Right atrium auricular region (tissue), 2 donors: ENCODE data around the gene TINCR. TPM values are rescaled to one million over a fixed set of nuclear protein-coding genes. Genes with fewer than 3 reads are reported as not detected.

ENCODE experiments used
- DNase-seq: peaks from one replicate; pipeline ENCODE4 v3.0.0-alpha.2; 2019; ENCODE audit warnings: low spot score
- H3K27ac ChIP-seq, 2 donors: fragments of 200-600 bp; sonication (generic); 1 replicate in 1 of 2; 2 replicates in 1 of 2; pipeline ENCODE4 v1.5.1; 2016 to 2019
- H3K27me3 ChIP-seq, 2 donors: fragments of 200-600 bp; sonication (generic); one replicate each; pipeline versions ENCODE4 v1.5.1 to v1.6.0; 2017 to 2019
- H3K36me3 ChIP-seq: fragments of 200-600 bp; sonication (generic); one replicate; pipeline ENCODE4 v1.5.1; 2016
- H3K4me1 ChIP-seq, 2 donors: fragments of 200-600 bp; sonication (generic); one replicate each; pipeline versions ENCODE4 v1.5.1 to v1.6.0; 2017 to 2019
- H3K4me3 ChIP-seq, 2 donors: fragments of 200-600 bp; sonication (generic); 1 replicate in 1 of 2; 2 replicates in 1 of 2; pipeline ENCODE4 v1.5.1; 2017 to 2019; ENCODE audit warnings: mild to moderate bottlenecking in 1 of 2, moderate library complexity in 1 of 2
- H3K9me3 ChIP-seq, 2 donors: fragments of 200-600 bp; sonication (generic); one replicate each; pipeline ENCODE4 v1.5.1; 2019
- total RNA-seq, 2 donors: library from RNA; depleted of rRNA; stranded (reverse); fragments of >200 nt; gene quantifications; one replicate each; pipeline ENCODE4 v1.1.0, GENCODE V29; 2016
- TF ChIP-seq, protein P1 (sequence below), 2 donors: fragments of 200-600 bp; sonication (generic); IDR thresholded peaks; one replicate each; pipeline ENCODE4 v1.5.1; 2019; ENCODE audit warnings: antibody characterized with exemption in 2 of 2

The TINCR gene
- total RNA-seq, 2 donors from 2014 or later: 0.59 TPM; not detected in 1

DNA sequence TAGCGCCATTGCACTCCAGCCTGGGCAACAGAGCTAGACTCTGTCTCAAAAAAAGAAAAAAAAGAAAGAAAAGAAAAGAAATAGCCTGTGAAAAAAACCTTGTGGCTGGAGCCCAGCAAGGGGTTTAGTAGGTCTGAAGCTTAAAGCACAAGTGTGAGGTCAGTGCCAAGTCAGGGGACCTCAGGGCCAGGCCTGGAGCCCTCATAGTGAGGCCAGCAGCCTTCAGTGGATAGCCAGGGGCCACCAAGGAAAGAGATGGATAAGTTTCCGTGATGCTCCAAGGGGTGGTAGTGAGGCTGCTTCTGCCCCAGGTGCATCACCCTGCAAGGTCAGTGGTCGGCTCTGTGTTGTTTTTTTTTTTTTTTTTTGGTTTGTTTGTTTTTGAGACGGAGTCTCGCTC lies 12.9 kb downstream of the TINCR start:
- Histone ChIP-seq H3K36me3 (no peaks in the 10 kb centered on the region), H3K27me3 (no peaks in the 10 kb centered on the region), H3K4me3 (no peak overlapping the region), H3K27ac (no peak overlapping the region), H3K9me3 (no peaks in the 10 kb centered on the region), H3K4me1 (no peaks in the 10 kb centered on the region)
- TF ChIP-seq, protein P1, sequence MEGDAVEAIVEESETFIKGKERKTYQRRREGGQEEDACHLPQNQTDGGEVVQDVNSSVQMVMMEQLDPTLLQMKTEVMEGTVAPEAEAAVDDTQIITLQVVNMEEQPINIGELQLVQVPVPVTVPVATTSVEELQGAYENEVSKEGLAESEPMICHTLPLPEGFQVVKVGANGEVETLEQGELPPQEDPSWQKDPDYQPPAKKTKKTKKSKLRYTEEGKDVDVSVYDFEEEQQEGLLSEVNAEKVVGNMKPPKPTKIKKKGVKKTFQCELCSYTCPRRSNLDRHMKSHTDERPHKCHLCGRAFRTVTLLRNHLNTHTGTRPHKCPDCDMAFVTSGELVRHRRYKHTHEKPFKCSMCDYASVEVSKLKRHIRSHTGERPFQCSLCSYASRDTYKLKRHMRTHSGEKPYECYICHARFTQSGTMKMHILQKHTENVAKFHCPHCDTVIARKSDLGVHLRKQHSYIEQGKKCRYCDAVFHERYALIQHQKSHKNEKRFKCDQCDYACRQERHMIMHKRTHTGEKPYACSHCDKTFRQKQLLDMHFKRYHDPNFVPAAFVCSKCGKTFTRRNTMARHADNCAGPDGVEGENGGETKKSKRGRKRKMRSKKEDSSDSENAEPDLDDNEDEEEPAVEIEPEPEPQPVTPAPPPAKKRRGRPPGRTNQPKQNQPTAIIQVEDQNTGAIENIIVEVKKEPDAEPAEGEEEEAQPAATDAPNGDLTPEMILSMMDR (IDR thresholded peaks at IDR 0.05): no peak
- DNase-seq: no peak

DNA sequence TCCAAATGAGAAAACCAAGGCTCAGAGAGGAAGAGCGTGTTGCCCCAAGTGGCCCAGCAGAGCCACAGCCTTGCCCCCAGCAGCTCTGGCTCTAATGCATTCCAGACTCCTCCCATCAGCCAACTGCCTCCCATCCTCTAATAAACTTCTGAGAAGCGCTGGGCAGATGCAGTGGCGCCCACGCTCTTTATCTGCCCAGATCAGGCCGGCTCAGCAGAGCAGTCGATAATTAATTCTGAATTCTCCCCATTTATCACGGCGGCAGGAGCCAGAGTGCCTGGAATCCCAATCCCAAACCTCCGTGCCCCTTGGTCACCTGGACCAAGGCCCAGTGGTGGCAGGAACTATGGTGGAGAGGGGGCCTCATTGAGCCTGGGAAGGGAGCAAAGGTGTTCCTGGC lies 13.9 kb downstream of the TINCR start:
- Histone ChIP-seq H3K9me3 (no peaks in the 10 kb centered on the region), H3K36me3 (no peaks in the 10 kb centered on the region), H3K4me3 (no peak overlapping the region), H3K4me1 (no peaks in the 10 kb centered on the region), H3K27ac (no peak overlapping the region), H3K27me3 (no peaks in the 10 kb centered on the region)
- no peak for DNase-seq
- TF ChIP-seq, protein P1 (IDR thresholded peaks at IDR 0.05): no peak

DNA sequence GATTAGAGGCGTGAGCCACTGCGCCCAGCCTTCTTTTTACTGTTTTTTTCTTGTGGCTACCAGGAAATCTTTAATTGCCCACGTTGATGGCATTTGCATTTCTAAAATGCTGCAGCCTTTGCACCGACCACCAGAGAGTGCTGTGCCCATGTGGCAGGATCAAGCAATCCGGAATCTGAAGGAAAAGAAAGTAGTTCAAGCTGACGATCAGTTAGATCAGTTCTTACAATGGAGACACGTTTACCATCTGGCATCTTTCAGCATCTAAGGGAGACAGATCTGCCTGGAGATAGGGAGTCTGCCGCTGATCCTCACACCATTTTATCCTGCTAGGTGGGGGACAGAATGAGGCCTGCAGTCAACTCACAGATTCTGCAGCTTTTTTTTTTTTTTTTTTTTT lies 19.9 kb downstream of the TINCR start:
- DNase-seq: no peak
- Histone ChIP-seq H3K27ac (no peak overlapping the region), H3K27me3 (no peaks in the 10 kb centered on the region), H3K4me3 (no peak overlapping the region), H3K4me1 (no peaks in the 10 kb centered on the region), H3K36me3 (no peaks in the 10 kb centered on the region), H3K9me3 (no peaks in the 10 kb centered on the region)
- TF ChIP-seq, protein P1 (IDR thresholded peaks at IDR 0.05): peak in 1 of 2 donors; percentile 32

DNA sequence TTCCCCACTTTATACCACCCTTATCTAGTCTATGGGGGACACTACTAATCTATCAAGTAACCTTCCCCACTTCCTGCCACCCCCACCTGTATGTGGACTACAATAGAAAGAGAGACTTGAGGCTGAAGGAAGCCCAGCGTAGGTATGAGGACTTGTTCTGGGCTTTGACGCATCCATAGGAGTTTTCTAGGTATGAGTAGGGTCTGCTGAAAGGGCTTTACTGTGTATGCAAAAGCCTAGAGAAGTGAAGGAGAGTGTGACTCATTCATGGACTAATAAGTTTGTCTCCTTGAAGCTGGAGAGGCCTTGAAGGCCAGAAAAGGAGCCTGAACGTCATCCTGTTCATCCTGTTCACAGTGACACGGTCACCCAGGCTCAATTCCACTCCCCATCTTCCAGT lies 21.8 kb downstream of the TINCR start:
- Histone ChIP-seq H3K27ac (no peak overlapping the region), H3K27me3 (no peaks in the 10 kb centered on the region), H3K4me3 (no peak overlapping the region), H3K4me1 (no peaks in the 10 kb centered on the region), H3K9me3 (no peaks in the 10 kb centered on the region), H3K36me3 (no peaks in the 10 kb centered on the region)
- TF ChIP-seq, protein P1 (IDR thresholded peaks at IDR 0.05): no peak
- DNase-seq: no peak

DNA sequence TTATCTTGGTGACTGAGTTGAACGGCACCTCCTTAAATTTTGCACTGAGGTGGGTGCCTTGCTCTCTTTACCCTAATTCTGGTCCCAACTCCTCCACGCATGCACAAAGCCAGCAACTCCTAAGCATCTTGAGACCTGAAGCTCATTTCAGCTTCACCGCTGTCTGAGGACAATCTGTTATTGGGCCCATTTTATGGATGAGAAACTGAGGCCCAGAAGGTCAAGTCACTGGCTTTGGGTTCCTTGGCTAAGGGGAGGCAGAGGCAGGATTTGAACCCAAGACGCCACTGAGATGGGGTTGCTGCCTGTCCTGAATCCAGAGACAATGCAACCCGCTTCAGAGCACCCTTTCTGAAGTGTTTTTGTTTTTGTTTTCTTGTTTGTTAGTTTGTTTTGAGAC lies 22.7 kb downstream of the TINCR start:
- Histone ChIP-seq H3K27ac (no peak overlapping the region), H3K9me3 (no peaks in the 10 kb centered on the region), H3K4me3 (no peak overlapping the region), H3K27me3 (no peaks in the 10 kb centered on the region), H3K4me1 (no peaks in the 10 kb centered on the region), H3K36me3 (no peaks in the 10 kb centered on the region)
- no peak for DNase-seq
- TF ChIP-seq, protein P1 (IDR thresholded peaks at IDR 0.05): no peak

DNA sequence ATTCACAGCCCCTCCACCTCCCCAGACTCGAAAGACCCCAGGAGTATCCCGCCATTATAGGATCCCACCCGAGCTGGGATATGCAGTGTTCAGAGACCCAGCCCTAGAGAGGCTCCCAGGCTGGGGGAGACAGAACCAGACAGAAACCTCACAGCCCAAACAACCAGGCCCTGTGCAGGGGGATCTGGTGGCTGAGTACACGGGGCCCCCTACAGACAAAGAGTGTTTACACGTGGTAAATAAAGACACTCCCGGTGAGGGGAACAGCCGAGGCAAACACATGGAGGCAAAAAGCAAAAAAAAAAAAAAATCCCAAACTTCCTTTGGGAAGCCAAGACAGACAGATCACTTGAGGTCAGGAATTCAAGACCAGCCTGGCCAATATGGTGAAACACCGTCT lies 25.1 kb downstream of the TINCR start:
- no peak for DNase-seq
- Histone ChIP-seq H3K27me3 (no peaks in the 10 kb centered on the region), H3K27ac (no peak overlapping the region), H3K4me3 (no peak overlapping the region), H3K4me1 (peaks cover 0 to 11% of the 10 kb centered on the region in 2 donors), H3K36me3 (no peaks in the 10 kb centered on the region), H3K9me3 (no peaks in the 10 kb centered on the region)
- TF ChIP-seq, protein P1 (IDR thresholded peaks at IDR 0.05): no peak
